PC-3 (cell line): Measurements from ENCODE around the gene TMEM43. TPM values are rescaled to one million over a fixed set of nuclear protein-coding genes. Genes with fewer than 3 reads are reported as not detected.

Experiments
- ATAC-seq: fragments of 200-7000 bp; cut with Tn5 transposase; 2 replicates; pipeline ENCODE4 v1.9.1; 2020; ENCODE audit warnings: mild to moderate bottlenecking, moderate library complexity
- BruUV-seq: library from RNA; stranded (reverse); fragments of 400-500 nt; replicated peaks from 2 replicates; lab custom pipeline; 2021; lab: Mats Ljungman, UMichigan
- CTCF ChIA-PET: fragments of 300-600 bp; sonication (Branson Sonifier 250); formaldehyde crosslinking; loops from one replicate; lab custom pipeline; 2022; ENCODE audit warnings: antibody characterized with exemption; lab: Charles Lee
- POLR2A ChIA-PET: fragments of 300-600 bp; sonication (Branson Sonifier 250); formaldehyde crosslinking; loops from one replicate; lab custom pipeline; 2022; ENCODE audit warnings: antibody characterized with exemption; ENCODE audit not compliant: unreplicated experiment; lab: Charles Lee
- DNase-seq: peaks from one replicate; pipeline ENCODE4 v3.0.0-alpha.2; 2015
- H2AFZ ChIP-seq: fragments of 300-600 bp; sonication (generic); 2 replicates; pipeline ENCODE4 v1.6.0; 2016; ENCODE audit warnings: antibody characterized with exemption, low read length
- H3F3A ChIP-seq: fragments of 300-600 bp; sonication (generic); one replicate; pipeline ENCODE4 v1.6.0; 2017; ENCODE audit warnings: antibody characterized with exemption, low read length, control low read depth, mild to moderate bottlenecking; ENCODE audit not compliant: unreplicated experiment
- H3K27ac ChIP-seq: fragments of 300-600 bp; sonication (generic); 2 replicates; pipeline ENCODE4 v1.5.1; 2016; ENCODE audit warnings: mild to moderate bottlenecking, low read length
- H3K27me3 ChIP-seq: fragments of 300-600 bp; sonication (generic); 2 replicates; pipeline ENCODE4 v1.6.1; 2016; ENCODE audit warnings: low read length, mixed read lengths
- H3K36me3 ChIP-seq: fragments of 300-600 bp; sonication (generic); 2 replicates; pipeline ENCODE4 v1.6.1; 2016; ENCODE audit warnings: low read depth, mixed run types, low read length, mixed read lengths
- H3K4me1 ChIP-seq: fragments of 300-600 bp; sonication (generic); 2 replicates; pipeline ENCODE4 v1.5.1; 2016; ENCODE audit warnings: low read length; ENCODE audit not compliant: insufficient read depth
- H3K4me2 ChIP-seq: fragments of 300-600 bp; sonication (generic); 2 replicates; pipeline ENCODE4 v1.6.0; 2016; ENCODE audit warnings: low read length
- H3K4me3 ChIP-seq: fragments of 300-600 bp; sonication (generic); 2 replicates; pipeline ENCODE4 v1.5.1; 2016; ENCODE audit warnings: mild to moderate bottlenecking, low read length, mixed read lengths
- H3K79me2 ChIP-seq: fragments of 300-600 bp; sonication (generic); 2 replicates; pipeline ENCODE4 v1.6.1; 2017; ENCODE audit warnings: low read length, mixed read lengths
- H3K9ac ChIP-seq: fragments of 300-600 bp; sonication (generic); 2 replicates; pipeline ENCODE4 v1.6.0; 2016; ENCODE audit warnings: mild to moderate bottlenecking, low read length
- H3K9me2 ChIP-seq: fragments of 300-600 bp; sonication (generic); replicated peaks from 2 replicates; pipeline ENCODE4 v1.6.1; 2016; ENCODE audit warnings: mixed run types, low read length, mixed read lengths
- H3K9me3 ChIP-seq: fragments of 300-600 bp; sonication (generic); 2 replicates; pipeline ENCODE4 v1.6.1; 2016; ENCODE audit warnings: low read length, mixed read lengths
- H4K20me1 ChIP-seq: fragments of 300-600 bp; sonication (generic); 2 replicates; pipeline ENCODE4 v1.6.1; 2016; ENCODE audit warnings: low read length, mixed read lengths
- EZH2 ChIP-seq: fragments of 300-600 bp; sonication (generic); IDR thresholded peaks from one replicate; pipeline ENCODE4 v1.6.1; 2017; ENCODE audit warnings: antibody characterized with exemption, mild to moderate bottlenecking, low read length; ENCODE audit not compliant: unreplicated experiment
- EZH2phosphoT487 ChIP-seq: fragments of 300-600 bp; sonication (generic); IDR thresholded peaks from 2 replicates; pipeline ENCODE4 v1.6.1; 2018; ENCODE audit warnings: mild to moderate bottlenecking, antibody characterized with exemption, low read length, borderline replicate concordance
- intact Hi-C: fragments of 100-400 bp; cut with micrococcal nuclease; formaldehyde crosslinking; loops from 2 replicates; pipeline ENCODE4 v1.9.0; 2023
- total RNA-seq: library from RNA; depleted of rRNA; stranded (reverse); fragments of >200 nt; gene quantifications from 2 replicates; pipeline ENCODE4 v1.2.3, GENCODE V29; 2014
- TF ChIP-seq, protein P1 (sequence below): fragments of 300-600 bp; sonication (generic); conservative IDR thresholded peaks from 2 replicates; pipeline ENCODE4 v1.5.1; 2017; ENCODE audit warnings: antibody characterized with exemption, low read depth, mild to moderate bottlenecking, low read length

Gene TMEM43
- total RNA-seq, 1 experiment from 2014 or later = 83.1 TPM

DNA sequence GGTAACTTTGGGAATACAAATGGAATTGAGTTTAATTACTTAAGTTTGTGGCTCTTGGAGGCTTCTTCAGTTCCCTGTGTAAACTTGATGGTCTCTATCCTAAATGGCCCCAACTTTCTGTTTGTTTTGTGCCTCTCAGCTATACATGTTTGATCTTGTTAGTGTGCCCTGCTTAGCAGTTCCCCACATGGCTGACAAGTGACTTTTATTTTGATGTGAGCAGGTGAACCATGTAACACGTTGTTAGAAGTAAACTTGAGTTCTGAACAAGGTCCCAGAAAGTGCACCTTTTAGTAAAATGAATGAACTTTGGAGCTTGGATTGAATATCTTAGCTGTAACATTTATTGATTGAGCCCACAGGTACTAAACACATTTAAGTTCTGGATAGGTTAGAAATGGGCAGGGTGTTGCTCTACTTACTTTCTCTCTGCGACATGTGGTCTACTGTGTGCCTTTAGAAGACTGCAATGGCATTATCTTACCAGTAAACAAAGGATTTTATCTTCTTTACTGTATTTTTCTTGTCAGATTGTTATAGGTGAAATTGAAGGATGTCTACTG is 58.2 kb downstream of the TMEM43 start:
- ATAC-seq (no peak), DNase-seq (no peak)
- peaks cover 60% of the 10 kb centered on the region for H3K79me2 ChIP-seq
- TF ChIP-seq EZH2 (no peak), EZH2phosphoT487 (no peak)
- TF ChIP-seq, protein P1, sequence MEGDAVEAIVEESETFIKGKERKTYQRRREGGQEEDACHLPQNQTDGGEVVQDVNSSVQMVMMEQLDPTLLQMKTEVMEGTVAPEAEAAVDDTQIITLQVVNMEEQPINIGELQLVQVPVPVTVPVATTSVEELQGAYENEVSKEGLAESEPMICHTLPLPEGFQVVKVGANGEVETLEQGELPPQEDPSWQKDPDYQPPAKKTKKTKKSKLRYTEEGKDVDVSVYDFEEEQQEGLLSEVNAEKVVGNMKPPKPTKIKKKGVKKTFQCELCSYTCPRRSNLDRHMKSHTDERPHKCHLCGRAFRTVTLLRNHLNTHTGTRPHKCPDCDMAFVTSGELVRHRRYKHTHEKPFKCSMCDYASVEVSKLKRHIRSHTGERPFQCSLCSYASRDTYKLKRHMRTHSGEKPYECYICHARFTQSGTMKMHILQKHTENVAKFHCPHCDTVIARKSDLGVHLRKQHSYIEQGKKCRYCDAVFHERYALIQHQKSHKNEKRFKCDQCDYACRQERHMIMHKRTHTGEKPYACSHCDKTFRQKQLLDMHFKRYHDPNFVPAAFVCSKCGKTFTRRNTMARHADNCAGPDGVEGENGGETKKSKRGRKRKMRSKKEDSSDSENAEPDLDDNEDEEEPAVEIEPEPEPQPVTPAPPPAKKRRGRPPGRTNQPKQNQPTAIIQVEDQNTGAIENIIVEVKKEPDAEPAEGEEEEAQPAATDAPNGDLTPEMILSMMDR = no peak
- no peak overlapping the region for H3K4me3 ChIP-seq
- H3K27ac ChIP-seq = no peak overlapping the region
- H2AFZ ChIP-seq = no peak overlapping the region
- H3K9me2 ChIP-seq = no peaks in the 10 kb centered on the region
- no peak overlapping the region for H3K4me2 ChIP-seq
- peaks cover 55% of the 10 kb centered on the region for H3K36me3 ChIP-seq
- peaks cover 6% of the 10 kb centered on the region; the same call in 1 of the 2 replicates for H3K4me1 ChIP-seq
- no peaks in the 10 kb centered on the region for H3F3A ChIP-seq
- H3K9me3 ChIP-seq = no peaks in the 10 kb centered on the region
- POLR2A ChIA-PET = no interaction called here
- no TSS peak for BruUV-seq
- H3K9ac ChIP-seq = no peak overlapping the region
- intact Hi-C loops = no loop called here
- no peaks in the 10 kb centered on the region for H3K27me3 ChIP-seq
- CTCF ChIA-PET = no interaction called here
- no peaks in the 10 kb centered on the region for H4K20me1 ChIP-seq

DNA sequence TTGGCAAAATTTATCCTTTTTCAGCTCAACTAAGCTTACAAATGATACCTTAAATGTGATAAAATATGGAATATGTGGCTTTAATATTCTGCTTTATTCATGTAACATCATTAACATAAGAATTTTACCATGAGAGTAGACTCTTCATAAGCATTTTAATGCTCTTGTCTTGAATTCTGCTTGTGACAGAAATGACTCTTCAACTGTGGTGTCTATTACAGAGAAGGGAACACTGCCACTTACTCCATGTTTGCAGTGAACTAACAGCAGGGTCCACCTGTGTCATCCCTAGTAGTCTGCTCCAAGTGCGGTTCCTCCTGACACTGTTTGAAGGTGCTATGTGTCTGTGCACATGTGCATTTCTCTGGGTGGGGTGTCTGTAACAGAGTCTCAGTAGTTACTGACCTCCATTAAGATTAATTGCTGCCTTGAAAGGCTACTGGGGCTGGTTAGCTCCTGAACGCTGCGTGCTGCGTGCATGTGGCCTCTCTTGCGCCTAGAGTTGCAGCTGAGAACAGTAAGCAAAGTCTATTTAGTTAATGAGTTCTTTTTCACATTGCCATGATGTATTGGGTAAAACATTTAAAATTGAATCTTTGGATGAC is 62.1 kb downstream of the TMEM43 start:
- no TSS peak for BruUV-seq
- ChIA-PET POLR2A (no interaction called here), CTCF (no interaction called here)
- intact Hi-C loops = no loop called here
- Histone ChIP-seq H3F3A (no peaks in the 10 kb centered on the region), H3K36me3 (peaks cover 50% of the 10 kb centered on the region), H2AFZ (no peak overlapping the region), H3K9ac (no peak overlapping the region), H4K20me1 (no peaks in the 10 kb centered on the region), H3K9me2 (no peaks in the 10 kb centered on the region), H3K27ac (no peak overlapping the region), H3K9me3 (no peaks in the 10 kb centered on the region), H3K4me1 (no peaks in the 10 kb centered on the region), H3K27me3 (no peaks in the 10 kb centered on the region), H3K4me2 (no peak overlapping the region), H3K4me3 (no peak overlapping the region), H3K79me2 (peaks cover 60% of the 10 kb centered on the region)
- ATAC-seq (no peak), DNase-seq (no peak)
- TF ChIP-seq, protein P1 = no peak
- no peak for TF ChIP-seq EZH2
- TF ChIP-seq EZH2phosphoT487 = no peak

DNA sequence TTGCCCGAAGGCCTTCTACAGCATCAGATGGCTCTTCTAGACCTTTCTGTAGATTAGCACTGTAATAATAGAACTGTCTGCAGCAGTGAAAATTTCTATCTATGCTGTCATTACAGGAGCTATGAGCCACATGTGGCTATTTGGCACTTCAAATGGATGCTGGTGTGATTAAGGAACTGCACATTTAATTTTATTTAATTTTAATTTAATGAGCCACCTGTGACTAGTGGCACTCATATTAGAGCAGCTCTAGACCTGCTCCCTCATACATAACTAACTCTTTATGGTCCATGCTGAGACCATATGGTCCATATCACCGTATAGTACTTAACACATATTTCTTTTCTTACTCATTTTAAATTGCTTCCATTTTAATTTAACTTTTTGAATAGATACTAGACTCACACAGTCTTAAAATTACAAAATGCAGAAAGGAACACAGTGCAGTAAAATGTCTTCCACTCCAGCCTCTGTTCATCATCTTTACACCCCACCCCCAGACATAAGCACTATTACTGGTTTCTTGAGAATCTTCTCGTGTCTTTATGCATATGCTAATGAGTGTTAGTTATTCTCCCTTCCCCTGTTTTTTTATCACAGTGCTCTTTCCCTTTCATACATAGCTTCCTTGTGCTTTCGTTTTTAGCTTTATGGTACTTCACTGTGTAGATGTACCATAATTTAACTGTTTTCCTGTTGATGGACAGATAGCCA is 63.3 kb downstream of the TMEM43 start:
- Histone ChIP-seq H3K36me3 (peaks cover 38% of the 10 kb centered on the region), H3K79me2 (peaks cover 61% of the 10 kb centered on the region), H3K9me3 (no peaks in the 10 kb centered on the region), H3F3A (no peaks in the 10 kb centered on the region), H3K4me1 (no peaks in the 10 kb centered on the region), H4K20me1 (no peaks in the 10 kb centered on the region), H3K9me2 (no peaks in the 10 kb centered on the region), H3K4me3 (no peak overlapping the region), H3K27ac (no peak overlapping the region), H2AFZ (no peak overlapping the region), H3K9ac (no peak overlapping the region), H3K27me3 (no peaks in the 10 kb centered on the region), H3K4me2 (no peak overlapping the region)
- TF ChIP-seq EZH2 = no peak
- TF ChIP-seq EZH2phosphoT487 = no peak
- TF ChIP-seq, protein P1 = no peak
- ChIA-PET POLR2A (no interaction called here), CTCF (no interaction called here)
- DNase-seq (no peak), ATAC-seq (no peak)
- intact Hi-C loops = no loop called here
- BruUV-seq = no TSS peak
